ENCODE measurements around the gene GFY.
"Not testable (repeated sequence)": the region's sequence is repeated elsewhere in the genome, so short reads cannot be mapped to it uniquely, and the experiment has no call there.

The GFY gene

DNA sequence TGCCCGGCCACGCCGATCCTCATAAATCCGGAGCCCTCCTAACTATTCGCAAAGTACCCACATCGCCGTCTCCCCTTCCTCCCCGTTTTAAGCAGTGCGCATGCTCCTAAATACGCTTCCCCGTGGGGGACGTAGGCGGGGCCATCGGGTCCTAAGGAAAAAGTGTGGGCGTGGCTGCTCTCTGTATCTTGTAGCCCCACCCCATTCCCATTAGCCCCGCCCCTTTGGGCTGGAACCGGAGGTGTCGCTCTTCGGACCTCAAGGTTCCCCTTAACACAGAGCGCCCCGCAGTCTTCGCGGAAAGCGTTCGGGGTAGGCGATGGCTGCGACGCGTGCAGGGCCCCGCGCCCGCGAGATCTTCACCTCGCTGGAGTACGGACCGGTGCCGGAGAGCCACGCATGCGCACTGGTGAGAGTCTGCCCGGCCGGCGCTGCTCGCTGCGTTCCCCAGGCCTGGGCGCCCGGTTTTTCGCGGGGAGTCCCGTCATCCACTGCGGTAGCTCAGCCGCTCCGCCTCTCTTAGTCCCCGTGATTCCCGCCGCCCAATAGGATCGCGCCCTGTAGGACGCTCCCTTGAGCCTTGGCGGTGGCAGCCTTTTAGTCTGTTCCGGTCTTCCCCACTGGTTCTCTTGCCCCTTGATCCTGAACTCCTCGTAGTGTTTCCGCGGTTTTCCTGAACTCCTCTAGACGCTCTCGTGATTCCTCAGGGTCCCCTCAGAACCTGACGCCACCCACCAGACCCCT is 28.0 kb downstream of the GFY start, which contains the start of gene ALDH16A1:
Gene ALDH16A1, plus strand, starts transcription at position 213 of the 744 bp plus-strand sequence. Its CDS starts 107 bp downstream, at position 320.
- peaks cover 0 to 25% of the 10 kb centered on the region in 2 donors for H3K4me1 ChIP-seq (ENCODE audit: control insufficient read depth in 1 of 2, insufficient read depth in 2 of 2, low read length in 2 of 2)
- no peaks in the 10 kb centered on the region for H3K9me3 ChIP-seq (ENCODE audit: control insufficient read depth in 1 of 2, low read length in 2 of 2)
- peaks cover 0 to 17% of the 10 kb centered on the region in 2 donors for H3K36me3 ChIP-seq (ENCODE audit: control insufficient read depth in 1 of 2, insufficient read depth in 2 of 2, low read length in 2 of 2)
- H3K4me3 ChIP-seq (ENCODE audit: low read depth in 1 of 2, low read length in 2 of 2) = peak within 1 kb of the TSS; percentile 90 to 96
- H3K27ac ChIP-seq (ENCODE audit: low read length) = peak within 1 kb of the TSS; percentile 88
- H3K27me3 ChIP-seq (ENCODE audit: low read depth, low read length) = no peaks in the 10 kb centered on the region

DNA sequence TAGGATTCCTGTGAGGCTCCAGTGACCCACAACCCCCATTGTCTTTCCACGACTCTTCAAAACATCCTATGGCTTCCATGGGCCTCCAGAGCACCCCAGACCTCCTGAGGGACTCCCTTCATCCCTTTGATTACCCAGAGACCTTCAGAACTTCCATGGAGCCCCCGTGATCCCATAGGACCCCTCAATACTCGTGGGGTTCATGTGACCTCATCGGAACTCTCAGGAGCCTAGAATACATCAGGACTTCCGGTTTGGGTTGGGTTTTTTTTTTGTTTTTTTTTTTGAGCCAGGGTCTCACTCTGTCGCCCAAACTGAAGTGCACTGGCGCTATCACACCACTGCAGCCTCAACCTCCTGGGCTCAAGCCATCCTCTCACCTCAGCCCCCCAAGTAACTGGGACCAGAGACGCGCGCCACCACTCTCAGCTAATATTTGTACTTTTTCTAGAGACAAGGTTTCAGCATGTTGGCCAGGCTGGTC is 28.6 kb downstream of the GFY start:
- Histone ChIP-seq H3K36me3 (ENCODE audit: control insufficient read depth in 1 of 2, insufficient read depth in 2 of 2, low read length in 2 of 2) (peaks cover 0 to 13% of the 10 kb centered on the region in 2 donors), H3K27me3 (ENCODE audit: low read depth, low read length) (no peaks in the 10 kb centered on the region), H3K4me3 (ENCODE audit: low read depth in 1 of 2, low read length in 2 of 2) (peak overlapping the region; percentile 65 to 90), H3K9me3 (ENCODE audit: control insufficient read depth in 1 of 2, low read length in 2 of 2) (no peaks in the 10 kb centered on the region), H3K27ac (ENCODE audit: low read length) (peak overlapping the region; percentile 88), H3K4me1 (ENCODE audit: control insufficient read depth in 1 of 2, insufficient read depth in 2 of 2, low read length in 2 of 2) (peaks cover 0 to 25% of the 10 kb centered on the region in 2 donors)

DNA sequence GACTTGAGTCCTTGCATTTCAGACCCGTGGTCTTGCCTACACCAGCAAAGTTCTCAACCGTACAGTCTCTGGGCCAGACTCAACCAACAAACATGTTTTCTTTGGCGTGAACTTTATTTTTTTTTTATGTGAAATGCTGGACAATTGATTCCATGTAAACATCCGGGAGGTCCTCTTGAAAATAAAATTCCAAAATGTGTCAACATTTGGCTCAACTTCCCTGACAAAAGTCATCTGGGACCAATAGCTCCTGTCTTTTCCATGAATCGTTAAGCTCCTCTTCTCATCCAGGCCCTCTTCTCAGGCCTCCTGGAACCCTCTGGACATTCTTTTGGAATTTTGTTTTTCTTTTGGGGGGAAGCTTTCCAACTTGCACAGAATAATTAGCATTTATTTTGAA is 30.6 kb downstream of the GFY start:
- Histone ChIP-seq H3K27ac (ENCODE audit: low read length) (no peak overlapping the region), H3K36me3 (ENCODE audit: control insufficient read depth in 1 of 2, insufficient read depth in 2 of 2, low read length in 2 of 2) (peaks cover 0 to 19% of the 10 kb centered on the region in 2 donors), H3K27me3 (ENCODE audit: low read depth, low read length) (no peaks in the 10 kb centered on the region), H3K4me1 (ENCODE audit: control insufficient read depth in 1 of 2, insufficient read depth in 2 of 2, low read length in 2 of 2) (peaks cover 0 to 20% of the 10 kb centered on the region in 2 donors), H3K4me3 (ENCODE audit: low read depth in 1 of 2, low read length in 2 of 2) (no peak overlapping the region), H3K9me3 (ENCODE audit: control insufficient read depth in 1 of 2, low read length in 2 of 2) (no peaks in the 10 kb centered on the region)

DNA sequence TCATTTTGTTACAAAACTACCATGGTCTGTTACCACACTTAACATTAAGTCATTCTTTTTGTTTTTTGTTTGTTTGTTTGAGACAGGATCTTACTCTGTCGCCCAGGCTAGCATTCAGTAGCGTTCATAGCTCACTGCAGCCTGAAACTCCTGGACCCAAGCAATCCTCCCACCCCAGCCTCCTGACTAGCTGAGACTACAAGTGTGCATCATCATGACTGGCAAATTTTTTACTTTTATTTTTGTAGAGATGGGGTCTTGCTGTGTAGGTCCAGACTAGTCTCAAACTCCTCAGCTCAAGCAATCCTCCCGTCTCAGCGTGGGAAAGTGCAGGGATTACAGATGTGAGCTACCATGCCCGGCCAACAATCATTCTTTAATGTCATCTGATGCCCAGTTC is 31.1 kb downstream of the GFY start:
- Histone ChIP-seq H3K27me3 (ENCODE audit: low read depth, low read length) (no peaks in the 10 kb centered on the region), H3K9me3 (ENCODE audit: control insufficient read depth in 1 of 2, low read length in 2 of 2) (no peaks in the 10 kb centered on the region), H3K4me3 (ENCODE audit: low read depth in 1 of 2, low read length in 2 of 2) (no peak overlapping the region), H3K4me1 (ENCODE audit: control insufficient read depth in 1 of 2, insufficient read depth in 2 of 2, low read length in 2 of 2) (peaks cover 0 to 18% of the 10 kb centered on the region in 2 donors), H3K36me3 (ENCODE audit: control insufficient read depth in 1 of 2, insufficient read depth in 2 of 2, low read length in 2 of 2) (peaks cover 0 to 19% of the 10 kb centered on the region in 2 donors), H3K27ac (ENCODE audit: low read length) (no peak overlapping the region)

DNA sequence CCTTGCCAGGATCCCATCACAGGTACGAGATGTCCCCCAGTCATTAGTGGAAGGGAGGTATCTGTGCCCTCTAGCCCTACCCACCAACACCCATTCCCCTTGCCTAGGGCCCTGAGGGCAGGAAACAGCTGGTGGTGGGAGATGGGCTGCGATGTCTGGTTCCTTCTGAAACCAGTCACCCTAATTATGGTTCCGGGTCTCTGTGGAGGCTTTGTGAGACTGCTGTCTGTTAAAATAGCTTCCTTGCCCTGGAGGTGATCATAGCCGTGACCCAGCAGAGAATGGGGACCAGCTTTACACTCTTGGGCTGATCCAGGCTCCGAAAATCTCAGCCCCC is 33.3 kb downstream of the GFY start:
- no peaks in the 10 kb centered on the region for H3K27me3 ChIP-seq (ENCODE audit: low read depth, low read length)
- no peaks in the 10 kb centered on the region for H3K9me3 ChIP-seq (ENCODE audit: control insufficient read depth in 1 of 2, low read length in 2 of 2)
- no peak overlapping the region for H3K4me3 ChIP-seq (ENCODE audit: low read depth in 1 of 2, low read length in 2 of 2)
- peak overlapping the region; percentile 49 for H3K27ac ChIP-seq (ENCODE audit: low read length)
- H3K4me1 ChIP-seq (ENCODE audit: control insufficient read depth in 1 of 2, insufficient read depth in 2 of 2, low read length in 2 of 2) = peaks cover 0 to 10% of the 10 kb centered on the region in 2 donors
- H3K36me3 ChIP-seq (ENCODE audit: control insufficient read depth in 1 of 2, insufficient read depth in 2 of 2, low read length in 2 of 2) = peaks cover 0 to 23% of the 10 kb centered on the region in 2 donors

DNA sequence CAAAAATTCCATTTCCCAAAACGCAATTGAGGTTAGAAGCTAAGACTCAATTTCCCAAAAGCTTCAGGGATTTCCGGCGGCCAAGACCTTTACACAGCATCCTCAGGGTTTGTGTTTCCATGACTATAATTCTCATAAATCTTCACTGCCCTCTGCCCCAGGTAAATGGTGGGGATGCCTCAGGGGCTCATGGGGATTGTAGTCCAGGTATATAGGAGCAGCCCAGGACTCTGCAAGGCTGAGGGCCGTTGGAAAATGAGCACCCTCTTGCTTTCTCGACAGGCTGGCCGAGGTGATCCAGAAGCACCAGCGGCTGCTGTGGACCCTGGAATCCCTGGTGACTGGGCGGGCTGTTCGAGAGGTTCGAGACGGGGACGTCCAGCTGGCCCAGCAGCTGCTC is 34.2 kb downstream of the GFY start:
- H3K27ac ChIP-seq (ENCODE audit: low read length) = no peak overlapping the region
- peaks cover 0 to 28% of the 10 kb centered on the region in 2 donors for H3K36me3 ChIP-seq (ENCODE audit: control insufficient read depth in 1 of 2, insufficient read depth in 2 of 2, low read length in 2 of 2)
- no peaks in the 10 kb centered on the region for H3K9me3 ChIP-seq (ENCODE audit: control insufficient read depth in 1 of 2, low read length in 2 of 2)
- peaks cover 0 to 2% of the 10 kb centered on the region in 2 donors for H3K4me1 ChIP-seq (ENCODE audit: control insufficient read depth in 1 of 2, insufficient read depth in 2 of 2, low read length in 2 of 2)
- H3K4me3 ChIP-seq (ENCODE audit: low read depth in 1 of 2, low read length in 2 of 2) = no peak overlapping the region
- no peaks in the 10 kb centered on the region for H3K27me3 ChIP-seq (ENCODE audit: low read depth, low read length)

DNA sequence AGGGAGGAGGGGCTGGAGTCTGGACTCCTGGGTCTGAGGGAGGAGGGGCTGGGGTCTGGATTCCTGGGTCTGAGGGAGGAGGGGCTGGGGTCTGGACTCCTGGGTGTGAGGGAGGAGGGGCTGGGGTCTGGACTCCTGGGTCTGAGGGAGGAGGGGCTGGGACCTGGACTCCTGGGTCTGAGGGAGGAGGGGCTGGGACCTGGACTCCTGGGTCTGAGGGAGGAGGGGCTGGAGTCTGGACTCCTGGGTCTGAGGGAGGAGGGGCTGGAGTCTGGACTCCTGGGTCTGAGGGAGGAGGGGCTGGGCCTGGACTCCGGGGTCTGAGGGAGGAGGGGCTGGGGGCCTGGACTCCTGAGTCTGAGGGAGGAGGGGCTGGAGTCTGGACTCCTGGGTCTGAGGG is 35.9 kb downstream of the GFY start:
- not testable (repeated sequence) for H3K27ac ChIP-seq (ENCODE audit: low read length); H3K9me3 ChIP-seq (ENCODE audit: control insufficient read depth in 1 of 2, low read length in 2 of 2); H3K4me3 ChIP-seq (ENCODE audit: low read depth in 1 of 2, low read length in 2 of 2); H3K4me1 ChIP-seq (ENCODE audit: control insufficient read depth in 1 of 2, insufficient read depth in 2 of 2, low read length in 2 of 2); H3K27me3 ChIP-seq (ENCODE audit: low read depth, low read length)
- H3K36me3 ChIP-seq (ENCODE audit: control insufficient read depth in 1 of 2, insufficient read depth in 2 of 2, low read length in 2 of 2) = peaks cover 0 to 39% of the 10 kb centered on the region in 2 donors

DNA sequence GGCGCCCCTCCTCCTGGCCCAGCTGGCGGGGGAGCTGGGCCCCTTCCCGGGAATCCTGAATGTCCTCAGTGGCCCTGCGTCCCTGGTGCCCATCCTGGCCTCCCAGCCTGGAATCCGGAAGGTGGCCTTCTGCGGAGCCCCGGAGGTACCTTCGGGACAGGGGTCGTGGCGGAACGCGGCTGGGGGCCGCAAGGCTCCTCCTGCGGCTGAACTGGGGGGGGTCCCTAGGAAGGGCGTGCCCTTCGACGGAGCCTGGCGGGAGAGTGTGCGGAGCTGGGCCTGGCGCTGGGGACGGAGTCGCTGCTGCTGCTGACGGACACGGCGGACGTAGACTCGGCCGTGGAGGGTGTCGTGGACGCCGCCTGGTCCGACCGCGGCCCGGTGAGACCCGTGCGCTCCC is 36.5 kb downstream of the GFY start:
- H3K36me3 ChIP-seq (ENCODE audit: control insufficient read depth in 1 of 2, insufficient read depth in 2 of 2, low read length in 2 of 2) = peaks cover 0 to 44% of the 10 kb centered on the region in 2 donors
- H3K27ac ChIP-seq (ENCODE audit: low read length) = no peak overlapping the region
- no peaks in the 10 kb centered on the region for H3K4me1 ChIP-seq (ENCODE audit: control insufficient read depth in 1 of 2, insufficient read depth in 2 of 2, low read length in 2 of 2)
- H3K9me3 ChIP-seq (ENCODE audit: control insufficient read depth in 1 of 2, low read length in 2 of 2) = no peaks in the 10 kb centered on the region
- H3K4me3 ChIP-seq (ENCODE audit: low read depth in 1 of 2, low read length in 2 of 2) = no peak overlapping the region
- H3K27me3 ChIP-seq (ENCODE audit: low read depth, low read length) = no peaks in the 10 kb centered on the region

DNA sequence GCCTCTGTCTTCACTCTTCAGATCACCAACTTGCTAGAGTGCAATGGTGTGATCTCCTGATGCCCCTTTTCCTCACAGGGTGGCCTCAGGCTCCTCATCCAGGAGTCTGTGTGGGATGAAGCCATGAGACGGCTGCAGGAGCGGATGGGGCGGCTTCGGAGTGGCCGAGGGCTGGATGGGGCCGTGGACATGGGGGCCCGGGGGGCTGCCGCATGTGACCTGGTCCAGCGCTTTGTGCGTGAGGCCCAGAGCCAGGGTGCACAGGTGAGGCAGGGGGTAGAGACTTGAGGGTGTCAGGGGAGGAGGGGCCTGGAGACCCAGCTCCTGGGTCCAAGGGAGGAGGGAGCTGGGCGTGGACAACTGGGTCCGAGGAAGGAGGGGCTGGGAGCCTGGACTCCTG is 37.3 kb downstream of the GFY start:
- no peak overlapping the region for H3K27ac ChIP-seq (ENCODE audit: low read length)
- H3K4me3 ChIP-seq (ENCODE audit: low read depth in 1 of 2, low read length in 2 of 2) = no peak overlapping the region
- H3K36me3 ChIP-seq (ENCODE audit: control insufficient read depth in 1 of 2, insufficient read depth in 2 of 2, low read length in 2 of 2) = peaks cover 0 to 47% of the 10 kb centered on the region in 2 donors
- no peaks in the 10 kb centered on the region for H3K4me1 ChIP-seq (ENCODE audit: control insufficient read depth in 1 of 2, insufficient read depth in 2 of 2, low read length in 2 of 2)
- no peaks in the 10 kb centered on the region for H3K9me3 ChIP-seq (ENCODE audit: control insufficient read depth in 1 of 2, low read length in 2 of 2)
- H3K27me3 ChIP-seq (ENCODE audit: low read depth, low read length) = no peaks in the 10 kb centered on the region

DNA sequence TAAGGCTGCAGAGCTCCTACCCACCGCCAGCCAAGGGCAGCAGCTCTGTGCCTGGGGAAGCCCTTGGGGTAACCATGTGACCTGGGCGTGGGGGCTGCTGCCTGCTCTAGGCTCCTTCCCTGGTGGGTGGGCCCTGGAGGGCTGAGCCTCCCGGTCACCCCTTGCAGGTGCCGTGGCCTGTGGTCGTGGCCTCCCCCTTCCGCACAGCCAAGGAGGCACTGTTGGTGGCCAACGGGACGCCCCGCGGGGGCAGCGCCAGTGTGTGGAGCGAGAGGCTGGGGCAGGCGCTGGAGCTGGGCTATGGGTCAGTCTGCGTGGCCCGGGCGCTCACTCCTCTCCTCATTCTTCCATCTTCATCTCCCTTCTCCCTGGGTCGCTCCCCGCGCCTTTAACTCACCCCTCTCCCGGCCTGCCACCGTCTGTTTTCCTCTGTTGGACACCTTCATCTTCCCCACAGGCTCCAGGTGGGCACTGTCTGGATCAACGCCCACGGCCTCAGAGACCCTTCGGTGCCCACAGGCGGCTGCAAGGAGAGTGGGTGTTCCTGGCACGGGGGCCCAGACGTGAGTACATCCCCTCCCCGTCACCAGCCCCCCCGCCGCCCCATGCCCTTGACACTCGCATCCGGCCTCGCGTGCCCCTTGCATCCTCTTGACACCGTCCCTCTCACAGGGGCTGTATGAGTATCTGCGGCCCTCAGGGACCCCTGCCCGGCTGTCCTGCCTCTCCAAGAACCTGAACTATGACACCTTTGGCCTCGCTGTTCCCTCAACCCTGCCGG is 39.0 kb downstream of the GFY start:
- Histone ChIP-seq H3K36me3 (ENCODE audit: control insufficient read depth in 1 of 2, insufficient read depth in 2 of 2, low read length in 2 of 2) (peaks cover 0 to 47% of the 10 kb centered on the region in 2 donors), H3K9me3 (ENCODE audit: control insufficient read depth in 1 of 2, low read length in 2 of 2) (no peaks in the 10 kb centered on the region)

DNA sequence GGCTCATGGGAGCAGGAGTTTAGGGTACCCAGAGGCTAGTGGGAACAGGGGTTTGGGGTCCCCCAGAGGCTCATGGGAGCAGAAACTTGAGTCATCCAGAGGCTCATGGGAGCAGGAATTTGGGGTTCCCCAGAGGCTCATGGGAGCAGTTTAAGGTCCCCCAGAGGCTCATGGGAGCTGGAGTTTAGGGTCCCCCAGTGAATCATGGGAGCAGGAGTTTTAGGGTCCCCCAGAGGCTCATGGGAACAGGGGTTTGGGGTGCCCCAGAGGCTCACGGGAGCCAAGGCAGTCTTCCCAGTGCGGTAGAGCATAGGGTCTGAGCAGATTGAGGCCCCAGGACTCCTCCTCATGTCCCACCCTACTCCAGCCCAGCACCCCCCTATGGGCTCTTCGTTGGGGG is 40.2 kb downstream of the GFY start:
- H3K27me3 ChIP-seq (ENCODE audit: low read depth, low read length) = no peaks in the 10 kb centered on the region

More for the DNA sequence above, 39.0 kb downstream of the GFY start:
- H3K4me1 ChIP-seq (ENCODE audit: control insufficient read depth in 1 of 2, insufficient read depth in 2 of 2, low read length in 2 of 2) = peaks cover 0 to 3% of the 10 kb centered on the region in 2 donors
- H3K4me3 ChIP-seq (ENCODE audit: low read depth in 1 of 2, low read length in 2 of 2) = no peak overlapping the region
- no peak overlapping the region for H3K27ac ChIP-seq (ENCODE audit: low read length)
- H3K27me3 ChIP-seq (ENCODE audit: low read depth, low read length) = no peaks in the 10 kb centered on the region

More for the DNA sequence above, 40.2 kb downstream of the GFY start:
- Histone ChIP-seq H3K4me3 (ENCODE audit: low read depth in 1 of 2, low read length in 2 of 2) (no peak overlapping the region), H3K4me1 (ENCODE audit: control insufficient read depth in 1 of 2, insufficient read depth in 2 of 2, low read length in 2 of 2) (peaks cover 0 to 3% of the 10 kb centered on the region in 2 donors), H3K27ac (ENCODE audit: low read length) (no peak overlapping the region), H3K36me3 (ENCODE audit: control insufficient read depth in 1 of 2, insufficient read depth in 2 of 2, low read length in 2 of 2) (peaks cover 0 to 38% of the 10 kb centered on the region in 2 donors), H3K9me3 (ENCODE audit: control insufficient read depth in 1 of 2, low read length in 2 of 2) (no peaks in the 10 kb centered on the region)

Measured in muscle layer of duodenum (tissue), 2 donors.